HepG2 (cell line): ENCODE measurements around the gene DAD1.

Experiments
- CEBPB ChIP-seq: IDR thresholded peaks from 2 replicates; pipeline ENCODE4 v1.6.1; 2011; ENCODE audit warnings: low read depth, low read length, improper control_type of control experiment, borderline replicate concordance
- CTCF ChIP-seq: sonication (generic); formaldehyde crosslinking; IDR thresholded peaks from 2 replicates; pipeline ENCODE4 v1.5.0; 2020; ENCODE audit warnings: mild to moderate bottlenecking, missing genetic modification reagents, moderate library complexity
- HMGA1 ChIP-seq: sonication (generic); formaldehyde crosslinking; conservative IDR thresholded peaks from 2 replicates; pipeline ENCODE4 v1.4.0; 2020; ENCODE audit warnings: missing genetic modification reagents
- HOXD1 ChIP-seq: sonication (generic); formaldehyde crosslinking; IDR thresholded peaks from 2 replicates; pipeline ENCODE4 v1.5.0; 2020; ENCODE audit warnings: missing genetic modification reagents
- JUN ChIP-seq: sonication (generic); formaldehyde crosslinking; IDR thresholded peaks from 2 replicates; pipeline ENCODE4 v1.4.0; 2020; ENCODE audit warnings: mild to moderate bottlenecking, missing genetic modification reagents
- KLF13 ChIP-seq: sonication (generic); formaldehyde crosslinking; IDR thresholded peaks from 2 replicates; pipeline ENCODE4 v1.4.0; 2020; ENCODE audit warnings: mild to moderate bottlenecking, missing genetic modification reagents
- POLR2AphosphoS5 ChIP-seq: IDR thresholded peaks from 2 replicates; pipeline ENCODE4 v1.6.1; 2012; ENCODE audit warnings: low read depth, low read length
- REXO4 ChIP-seq: sonication (generic); formaldehyde crosslinking; IDR thresholded peaks from 2 replicates; pipeline ENCODE4 v1.8.0; 2022; ENCODE audit warnings: missing genetic modification reagents, mild to moderate bottlenecking, borderline replicate concordance
- RXRA ChIP-seq: sonication (generic); formaldehyde crosslinking; IDR thresholded peaks from 2 replicates; pipeline ENCODE4 v1.5.1; 2020; ENCODE audit warnings: missing genetic modification reagents
- STAT5B ChIP-seq: sonication (generic); formaldehyde crosslinking; IDR thresholded peaks from 2 replicates; pipeline ENCODE4 v1.4.0; 2020; ENCODE audit warnings: missing genetic modification reagents
- TFAP4 ChIP-seq: sonication (generic); IDR thresholded peaks from 2 replicates; pipeline ENCODE4 v1.6.1; 2016; ENCODE audit warnings: low read depth, borderline replicate concordance
- ZKSCAN1 ChIP-seq: fragments of 150-350 bp; IDR thresholded peaks from 2 replicates; pipeline ENCODE4 v1.6.1; 2014; ENCODE audit warnings: low read length
- ZNF180 ChIP-seq: sonication (generic); formaldehyde crosslinking; IDR thresholded peaks from 2 replicates; pipeline ENCODE4 v1.4.0; 2020; ENCODE audit warnings: low read depth, missing genetic modification reagents, borderline replicate concordance
- ZNF768 ChIP-seq: sonication (generic); formaldehyde crosslinking; IDR thresholded peaks from 2 replicates; pipeline ENCODE4 v1.4.0; 2020; ENCODE audit warnings: missing genetic modification reagents

- TF ChIP-seq CTCF (no peak), ZKSCAN1 (no peak), RXRA (CRISPR knock-in tag) (no peak), JUN (no peak), HOXD1 (CRISPR knock-in tag) (no peak), CEBPB (no peak), STAT5B (CRISPR knock-in tag) (no peak), KLF13 (CRISPR knock-in tag) (no peak), ZNF768 (CRISPR knock-in tag) (no peak), ZNF180 (CRISPR knock-in tag) (no peak), REXO4 (CRISPR knock-in tag) (no peak), TFAP4 (no peak), HMGA1 (no peak), POLR2AphosphoS5 (no peak)
Observed at GRCh38 chr14:22577334-22577908, 11.6 kb downstream of the DAD1 start.
